KMS-11 (cell line): Measurements from ENCODE around the gene STAC3.
A peak's percentile ranks its signal among the peaks of the same experiment; 100 is the strongest.

ENCODE experiments used
- H2AFZ ChIP-seq: fragments of 200-600 bp; sonication (generic); 2 replicates; pipeline ENCODE4 v1.6.1; 2016; ENCODE audit warnings: antibody characterized with exemption, mixed run types, low read depth
- H3K27ac ChIP-seq: fragments of 200-600 bp; sonication (generic); 2 replicates; pipeline ENCODE4 v1.6.1; 2016; ENCODE audit warnings: mild to moderate bottlenecking, mixed run types
- H3K27me3 ChIP-seq: fragments of 200-600 bp; sonication (generic); 2 replicates; pipeline ENCODE4 v1.6.1; 2017; ENCODE audit warnings: mild to moderate bottlenecking, low read depth, mixed run types, moderate library complexity; ENCODE audit not compliant: insufficient read depth
- H3K36me3 ChIP-seq: fragments of 200-600 bp; sonication (generic); 2 replicates; pipeline ENCODE4 v1.6.1; 2017; ENCODE audit warnings: mild to moderate bottlenecking, mixed run types; ENCODE audit not compliant: insufficient read depth
- H3K4me1 ChIP-seq: fragments of 200-600 bp; sonication (generic); 2 replicates; pipeline ENCODE4 v1.6.1; 2016; ENCODE audit warnings: mild to moderate bottlenecking, low read depth, mixed run types; ENCODE audit not compliant: poor library complexity, severe bottlenecking
- H3K4me2 ChIP-seq: fragments of 200-600 bp; sonication (generic); 2 replicates; pipeline ENCODE4 v1.7.0; 2016; ENCODE audit warnings: mild to moderate bottlenecking, mixed run types
- H3K4me3 ChIP-seq: fragments of 200-600 bp; sonication (generic); IDR thresholded peaks from 2 replicates; pipeline ENCODE4 v1.6.1; 2017; ENCODE audit warnings: low read depth, low read length, mixed read lengths; ENCODE audit not compliant: insufficient read depth
- H3K79me2 ChIP-seq: fragments of 200-600 bp; sonication (generic); 2 replicates; pipeline ENCODE4 v1.6.1; 2016; ENCODE audit warnings: low read depth, mixed run types; ENCODE audit not compliant: insufficient read depth
- H3K9ac ChIP-seq: fragments of 200-600 bp; sonication (generic); 2 replicates; pipeline ENCODE4 v1.6.1; 2016; ENCODE audit warnings: mild to moderate bottlenecking, mixed run types
- H4K20me1 ChIP-seq: fragments of 200-600 bp; sonication (generic); 2 replicates; pipeline ENCODE4 v1.6.1; 2016; ENCODE audit warnings: mild to moderate bottlenecking, mixed run types; ENCODE audit not compliant: insufficient read depth
- TF ChIP-seq, protein P1 (sequence below): fragments of 200-600 bp; sonication (generic); conservative IDR thresholded peaks from 2 replicates; pipeline ENCODE4 v1.6.1; 2017; ENCODE audit warnings: low read depth, mild to moderate bottlenecking, antibody characterized with exemption, low read length, moderate library complexity, mixed read lengths

STAC3 gene

DNA sequence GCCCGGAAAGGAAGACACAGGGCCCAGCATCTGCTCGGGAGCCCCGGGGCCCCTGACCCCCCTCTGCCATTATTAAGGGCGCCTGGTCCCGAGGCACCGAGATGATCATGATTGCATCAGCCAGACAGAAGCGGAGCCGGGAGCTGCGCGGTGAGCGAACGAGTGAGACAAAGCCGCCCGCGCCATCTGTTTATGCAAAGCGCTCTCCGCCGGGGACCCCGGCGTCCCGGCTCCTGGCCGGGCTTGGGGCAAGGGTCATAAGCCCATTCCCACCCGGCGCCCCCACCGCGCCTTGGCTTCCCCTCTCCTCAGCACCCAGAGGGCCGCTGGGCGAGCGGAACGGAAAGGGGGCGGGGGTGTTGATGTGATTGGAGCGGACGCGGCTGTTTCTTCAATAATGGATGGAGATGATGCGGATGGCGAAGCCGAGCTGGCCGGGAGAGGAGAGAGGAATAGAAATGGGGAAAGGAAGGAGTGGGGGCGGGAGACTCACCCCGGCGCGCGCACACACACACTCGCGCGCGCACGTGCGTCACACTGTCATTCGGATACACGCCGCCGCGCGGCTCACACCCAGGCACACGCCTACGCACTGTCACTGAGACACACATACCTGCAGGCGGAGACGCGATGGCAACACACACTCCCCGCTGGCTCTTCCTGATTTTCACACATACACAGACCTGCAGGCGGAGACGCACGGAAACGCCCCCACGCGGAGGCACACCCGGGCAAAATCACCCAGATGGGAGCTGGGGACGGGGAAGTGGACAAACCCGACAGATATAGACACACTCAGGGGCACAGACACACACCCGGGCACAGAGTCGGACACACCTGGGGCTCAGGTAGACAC, 10.7 kb downstream of the STAC3 start:
- Histone ChIP-seq H3K4me1 (peaks cover 59% of the 10 kb centered on the region), H3K4me2 (peak overlapping the region; percentile 99), H3K27ac (no peak overlapping the region), H2AFZ (peak overlapping the region; percentile 95), H3K4me3 (no peak overlapping the region), H3K36me3 (no peaks in the 10 kb centered on the region), H3K9ac (peak overlapping the region; percentile 57; the same call in 1 of the 2 replicates), H4K20me1 (no peaks in the 10 kb centered on the region), H3K27me3 (peaks cover 69% of the 10 kb centered on the region), H3K79me2 (no peaks in the 10 kb centered on the region)
- TF ChIP-seq, protein P1, sequence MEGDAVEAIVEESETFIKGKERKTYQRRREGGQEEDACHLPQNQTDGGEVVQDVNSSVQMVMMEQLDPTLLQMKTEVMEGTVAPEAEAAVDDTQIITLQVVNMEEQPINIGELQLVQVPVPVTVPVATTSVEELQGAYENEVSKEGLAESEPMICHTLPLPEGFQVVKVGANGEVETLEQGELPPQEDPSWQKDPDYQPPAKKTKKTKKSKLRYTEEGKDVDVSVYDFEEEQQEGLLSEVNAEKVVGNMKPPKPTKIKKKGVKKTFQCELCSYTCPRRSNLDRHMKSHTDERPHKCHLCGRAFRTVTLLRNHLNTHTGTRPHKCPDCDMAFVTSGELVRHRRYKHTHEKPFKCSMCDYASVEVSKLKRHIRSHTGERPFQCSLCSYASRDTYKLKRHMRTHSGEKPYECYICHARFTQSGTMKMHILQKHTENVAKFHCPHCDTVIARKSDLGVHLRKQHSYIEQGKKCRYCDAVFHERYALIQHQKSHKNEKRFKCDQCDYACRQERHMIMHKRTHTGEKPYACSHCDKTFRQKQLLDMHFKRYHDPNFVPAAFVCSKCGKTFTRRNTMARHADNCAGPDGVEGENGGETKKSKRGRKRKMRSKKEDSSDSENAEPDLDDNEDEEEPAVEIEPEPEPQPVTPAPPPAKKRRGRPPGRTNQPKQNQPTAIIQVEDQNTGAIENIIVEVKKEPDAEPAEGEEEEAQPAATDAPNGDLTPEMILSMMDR: 0 out of 2 replicates have a peak, but pooled peaks have one; percentile 17

DNA sequence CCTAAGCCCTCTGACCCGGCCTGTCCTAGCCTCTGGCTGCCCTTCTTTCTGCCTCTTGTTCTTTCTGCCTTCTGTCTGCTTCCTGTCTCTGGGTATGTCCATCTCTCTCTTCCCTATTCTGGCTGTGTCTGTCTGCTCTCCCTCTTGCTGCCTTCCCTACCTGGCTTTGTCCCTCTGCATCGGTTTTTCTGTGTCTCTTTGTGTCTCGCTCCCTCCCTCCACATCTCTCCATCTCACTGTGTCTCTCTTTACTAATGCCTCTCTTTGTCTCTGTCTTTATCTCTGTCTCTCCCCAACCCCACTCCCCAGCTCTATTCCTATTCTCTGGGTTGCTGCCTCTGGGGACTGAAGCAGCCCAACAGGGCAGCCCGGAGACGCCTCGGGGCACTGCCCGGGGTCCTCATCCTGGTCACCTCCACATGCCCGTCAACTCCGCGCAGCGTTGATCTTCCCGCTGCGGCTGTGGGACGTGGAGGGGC, 11.4 kb downstream of the STAC3 start:
- H3K27me3 ChIP-seq: peaks cover 64% of the 10 kb centered on the region
- H3K27ac ChIP-seq: no peak overlapping the region
- H3K36me3 ChIP-seq: no peaks in the 10 kb centered on the region
- no peak overlapping the region for H3K4me3 ChIP-seq
- peak overlapping the region; percentile 99 for H3K4me2 ChIP-seq
- no peaks in the 10 kb centered on the region for H4K20me1 ChIP-seq
- TF ChIP-seq, protein P1: no peak
- peak overlapping the region; percentile 95 for H2AFZ ChIP-seq
- H3K79me2 ChIP-seq: no peaks in the 10 kb centered on the region
- peaks cover 59% of the 10 kb centered on the region for H3K4me1 ChIP-seq
- H3K9ac ChIP-seq: peak overlapping the region; percentile 57; the same call in 1 of the 2 replicates

- Histone ChIP-seq H3K36me3 (peaks cover 4% of the 10 kb centered on the region; the same call in 1 of the 2 replicates), H3K79me2 (no peaks in the 10 kb centered on the region), H3K27me3 (peaks cover 58% of the 10 kb centered on the region), H4K20me1 (no peaks in the 10 kb centered on the region), H3K4me1 (peaks cover 57% of the 10 kb centered on the region), H2AFZ (peak overlapping the region; percentile 95), H3K9ac (peak overlapping the region; percentile 57; the same call in 1 of the 2 replicates), H3K27ac (no peak overlapping the region), H3K4me2 (peak overlapping the region; percentile 99), H3K4me3 (no peak overlapping the region)
- TF ChIP-seq, protein P1: peak; percentile 100
Observed at GRCh38 chr12:57238854-57239554, 12.0 kb downstream of the STAC3 start.

DNA sequence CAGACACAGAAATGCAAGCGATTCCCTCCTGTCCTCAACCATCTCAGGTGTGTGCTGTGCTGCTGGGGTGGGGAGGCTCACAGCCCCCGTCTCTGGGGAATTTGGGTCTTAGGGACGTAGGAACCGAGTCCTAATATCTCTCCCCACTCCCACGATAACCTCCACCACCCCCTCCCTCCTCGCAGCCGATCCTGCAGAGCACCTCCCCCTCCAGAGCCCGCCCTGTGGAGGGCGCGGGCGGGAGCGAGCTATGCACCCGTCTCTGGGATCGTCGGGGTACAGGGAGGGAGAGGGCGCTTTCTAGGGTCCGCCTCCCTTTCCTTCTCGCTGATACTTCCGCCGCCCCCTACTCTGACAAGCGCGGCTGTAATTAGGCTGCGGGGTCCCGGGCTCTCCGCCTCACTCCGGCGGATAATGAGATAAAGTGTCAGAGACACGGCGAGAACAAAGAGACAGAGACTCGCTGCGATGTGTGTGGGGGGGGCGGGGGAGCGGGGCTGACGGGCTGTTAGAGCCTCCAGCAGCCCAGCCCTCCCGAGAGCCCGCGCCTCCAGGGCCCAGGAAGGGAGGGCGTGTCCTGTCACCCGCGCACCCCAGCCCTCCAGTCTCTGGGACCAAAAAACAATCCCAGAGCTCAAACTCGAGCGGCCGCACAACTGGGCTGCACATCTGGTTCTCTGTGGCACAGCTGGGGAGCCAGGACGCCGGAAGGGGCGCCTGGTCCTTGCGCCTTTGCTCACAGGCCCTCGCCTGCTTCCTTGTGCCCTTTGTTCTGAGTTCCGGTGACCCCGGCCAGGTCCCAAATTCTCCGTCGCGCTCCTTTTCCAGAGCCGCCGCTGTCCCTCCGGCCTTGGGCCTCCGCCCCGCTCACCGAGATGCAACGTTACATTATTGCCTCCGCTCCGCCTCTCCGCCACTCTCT, 12.8 kb downstream of the STAC3 start:
- Histone ChIP-seq H2AFZ (peak overlapping the region; percentile 95), H3K27me3 (peaks cover 55% of the 10 kb centered on the region)

More for the DNA sequence above, 12.8 kb downstream of the STAC3 start:
- H3K27ac ChIP-seq: no peak overlapping the region
- no peaks in the 10 kb centered on the region for H3K79me2 ChIP-seq
- H3K4me3 ChIP-seq: no peak overlapping the region
- peak overlapping the region; percentile 99 for H3K4me2 ChIP-seq
- TF ChIP-seq, protein P1: no peak
- no peak overlapping the region; the same call in 1 of the 2 replicates for H3K9ac ChIP-seq
- no peaks in the 10 kb centered on the region for H4K20me1 ChIP-seq
- peaks cover 10% of the 10 kb centered on the region; the same call in 1 of the 2 replicates for H3K36me3 ChIP-seq
- H3K4me1 ChIP-seq: peaks cover 52% of the 10 kb centered on the region
